Measurements from ENCODE around the gene KCTD8. TPM values are rescaled to one million over a fixed set of nuclear protein-coding genes. Genes with fewer than 3 reads are reported as not detected.

Gene KCTD8
- total RNA-seq, 4 donors from 2014 or later, result 0.51 to 3.9 (median 2.5) TPM

GRCh38 chr4:44149282-44149681 is 299.3 kb downstream of the KCTD8 start:
- TF ChIP-seq POLR2A (IDR thresholded peaks at IDR 0.05), result no peak
- no peak for TF ChIP-seq CTCF (IDR thresholded peaks at IDR 0.05)
- H3K9me3 ChIP-seq, result no peaks in the 10 kb centered on the region
- no peak overlapping the region for H3K4me3 ChIP-seq
- H3K27me3 ChIP-seq, result no peaks in the 10 kb centered on the region
- no peak for DNase-seq
- intact Hi-C loops (cut with DNase I; ENCODE audit: low total_unique reads), result no loop called here
- no peak overlapping the region for H3K27ac ChIP-seq
- H3K36me3 ChIP-seq, result no peaks in the 10 kb centered on the region
- no peaks in the 10 kb centered on the region for H3K4me1 ChIP-seq

DNA sequence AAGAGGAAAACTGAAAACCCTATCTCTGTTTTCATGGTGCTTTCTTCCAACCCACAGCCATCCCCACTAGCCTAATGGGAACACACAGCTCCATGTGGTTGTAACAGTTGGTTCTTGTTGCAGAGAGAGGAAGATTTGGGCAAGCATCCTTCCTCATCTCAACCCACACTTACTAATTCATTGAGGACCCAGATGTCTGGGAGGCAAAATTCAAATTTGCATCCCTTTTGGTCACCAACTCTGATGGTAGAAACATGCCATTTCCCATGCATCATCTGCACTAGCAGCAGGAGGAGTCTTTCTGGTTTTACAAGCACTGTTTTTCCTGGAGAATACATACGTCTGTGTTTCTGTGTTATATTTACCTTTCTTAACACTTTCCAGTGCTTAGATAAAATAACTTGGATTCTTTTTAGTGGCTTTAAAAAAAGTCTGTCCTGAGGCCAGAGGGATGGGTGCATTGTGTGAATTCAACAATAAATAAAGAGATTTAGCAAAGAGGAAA is 301.0 kb downstream of the KCTD8 start:
- intact Hi-C loops (cut with DNase I; ENCODE audit: low total_unique reads), result no loop called here
- Histone ChIP-seq H3K4me1 (no peaks in the 10 kb centered on the region), H3K27me3 (no peaks in the 10 kb centered on the region), H3K27ac (no peak overlapping the region), H3K9me3 (no peaks in the 10 kb centered on the region), H3K36me3 (no peaks in the 10 kb centered on the region), H3K4me3 (no peak overlapping the region)
- no peak for DNase-seq
- no peak for TF ChIP-seq POLR2A (IDR thresholded peaks at IDR 0.05)
- no peak for TF ChIP-seq CTCF (IDR thresholded peaks at IDR 0.05)

DNA sequence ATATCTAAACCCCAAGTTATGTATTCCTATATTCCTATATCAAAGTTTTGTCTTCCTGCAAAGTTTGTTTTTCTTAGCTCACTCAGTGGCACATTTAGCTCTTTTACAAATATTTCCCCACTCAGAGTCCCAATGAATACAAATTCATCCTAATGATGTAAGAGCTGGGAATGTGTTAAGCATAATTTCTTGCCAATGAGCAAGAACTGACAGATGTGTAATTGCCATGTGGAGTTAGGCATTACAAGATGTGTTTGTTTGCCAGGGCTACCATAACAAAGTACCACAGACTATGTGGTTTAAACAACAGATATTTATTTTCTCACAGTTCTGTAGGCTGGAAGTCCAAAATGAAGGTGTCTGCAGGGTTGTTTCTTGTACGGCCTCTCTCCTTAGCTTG is 302.1 kb downstream of the KCTD8 start:
- H3K4me1 ChIP-seq, result no peaks in the 10 kb centered on the region
- intact Hi-C loops (cut with DNase I; ENCODE audit: low total_unique reads), result no loop called here
- H3K36me3 ChIP-seq, result no peaks in the 10 kb centered on the region

GRCh38 chr4:44145868-44146267 is 302.7 kb downstream of the KCTD8 start:
- no peak for DNase-seq
- TF ChIP-seq POLR2A (IDR thresholded peaks at IDR 0.05), result no peak
- TF ChIP-seq CTCF (IDR thresholded peaks at IDR 0.05), result no peak
- H3K27ac ChIP-seq, result no peak overlapping the region
- H3K27me3 ChIP-seq, result no peaks in the 10 kb centered on the region
- H3K4me1 ChIP-seq, result no peaks in the 10 kb centered on the region
- H3K4me3 ChIP-seq, result no peak overlapping the region
- no peaks in the 10 kb centered on the region for H3K36me3 ChIP-seq
- no peaks in the 10 kb centered on the region for H3K9me3 ChIP-seq
- intact Hi-C loops (cut with DNase I; ENCODE audit: low total_unique reads), result no loop called here

More for the DNA sequence above, 302.1 kb downstream of the KCTD8 start:
- H3K27ac ChIP-seq, result no peak overlapping the region
- H3K27me3 ChIP-seq, result no peaks in the 10 kb centered on the region
- H3K4me3 ChIP-seq, result no peak overlapping the region
- no peak for DNase-seq
- H3K9me3 ChIP-seq, result no peaks in the 10 kb centered on the region
- TF ChIP-seq CTCF (IDR thresholded peaks at IDR 0.05) (no peak), POLR2A (IDR thresholded peaks at IDR 0.05) (no peak)

DNA sequence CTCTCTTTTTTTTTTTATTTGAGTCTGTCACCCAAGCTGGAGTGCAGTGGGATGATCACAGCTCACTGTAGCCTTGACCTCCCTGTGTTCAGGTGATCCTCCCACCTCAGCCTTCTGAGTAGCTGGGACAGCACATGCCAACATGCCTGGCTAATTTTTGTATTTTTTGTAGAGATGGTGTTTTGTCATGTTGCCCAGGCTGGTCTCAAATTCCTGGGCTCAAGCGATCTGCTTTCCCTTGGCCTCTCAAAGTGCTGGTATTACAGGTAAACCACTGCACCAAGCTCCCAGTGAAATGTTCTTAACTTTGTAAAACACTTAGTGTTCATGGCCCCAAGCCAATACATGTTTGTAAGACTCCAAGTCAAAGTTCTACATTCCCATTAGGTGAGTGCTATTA is 316.1 kb downstream of the KCTD8 start:
- H3K4me3 ChIP-seq, result no peak overlapping the region
- intact Hi-C loops (cut with DNase I; ENCODE audit: low total_unique reads), result no loop called here
- no peak for DNase-seq
- H3K27ac ChIP-seq, result no peak overlapping the region
- TF ChIP-seq CTCF (IDR thresholded peaks at IDR 0.05), result no peak
- TF ChIP-seq POLR2A (IDR thresholded peaks at IDR 0.05), result no peak
- H3K36me3 ChIP-seq, result no peaks in the 10 kb centered on the region
- H3K4me1 ChIP-seq, result no peaks in the 10 kb centered on the region
- H3K9me3 ChIP-seq, result no peaks in the 10 kb centered on the region
- H3K27me3 ChIP-seq, result no peaks in the 10 kb centered on the region

Other genes with a start within 250 kb of the KCTD8 start
- 1 to 10 TPM in 1 of 4 donors, under 1 TPM in 1, not detected in 2; 0.98 to 4.6 TPM for gene YIPF7, start 202.8 kb upstream of the KCTD8 start, total RNA-seq
- 10 to 100 TPM in 3 of 4 donors, 1 to 10 TPM in 1; 3.8 to 32.3 (median 19.0) TPM for gene GUF1, start 229.6 kb upstream of the KCTD8 start, total RNA-seq